Activated T-cell treated with anti-CD3 and anti-CD28 coated beads, Interleukin-2, amount 50 U/mL, for 1 hour (primary cell): Measurements from ENCODE around the gene QRFPR.
"Not testable (repeated sequence)": the region's sequence is repeated elsewhere in the genome, so short reads cannot be mapped to it uniquely, and the experiment has no call there.

Experiments
- DNase-seq: peaks from one replicate; pipeline ENCODE4 v3.0.0-alpha.2; 2020

Gene QRFPR

DNA sequence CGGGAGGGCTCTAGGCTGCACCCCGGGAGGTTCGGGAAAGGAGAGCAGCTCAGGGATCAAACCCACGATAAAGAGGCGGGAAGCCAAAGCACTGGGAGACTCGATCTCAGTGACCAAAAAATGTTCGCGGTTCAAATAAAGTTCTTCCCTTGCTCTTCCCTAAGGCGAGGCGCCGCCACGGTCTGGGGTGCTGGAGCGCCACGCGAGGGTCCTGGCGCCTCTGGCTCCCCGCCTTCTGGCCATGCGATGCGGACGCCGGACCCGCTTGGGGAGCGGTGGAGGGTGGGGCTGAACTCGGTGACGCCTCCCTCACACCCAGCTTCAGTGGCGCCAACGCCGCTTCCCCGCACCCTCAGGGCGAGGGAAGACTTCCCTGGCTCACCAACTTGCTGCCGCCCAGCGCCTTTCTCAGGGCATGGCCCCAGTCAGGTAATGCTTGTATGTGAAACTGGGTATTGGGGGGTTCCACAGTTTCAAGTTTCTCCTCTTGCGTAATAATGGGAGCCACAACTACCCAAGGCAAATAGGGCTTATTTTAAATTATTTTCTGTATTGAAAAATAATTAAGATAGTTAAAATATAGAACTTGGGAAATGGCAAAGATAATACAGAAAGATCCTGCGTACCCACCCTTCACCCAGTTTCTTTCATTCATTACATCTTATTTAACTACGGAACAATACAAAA lies at the start of gene QRFPR:
Gene QRFPR (minus strand): TSS at position 243 of the 687 bp plus-strand sequence. CDS start 371 bp downstream, outside the sequence.
- DNase-seq = no peak

DNA sequence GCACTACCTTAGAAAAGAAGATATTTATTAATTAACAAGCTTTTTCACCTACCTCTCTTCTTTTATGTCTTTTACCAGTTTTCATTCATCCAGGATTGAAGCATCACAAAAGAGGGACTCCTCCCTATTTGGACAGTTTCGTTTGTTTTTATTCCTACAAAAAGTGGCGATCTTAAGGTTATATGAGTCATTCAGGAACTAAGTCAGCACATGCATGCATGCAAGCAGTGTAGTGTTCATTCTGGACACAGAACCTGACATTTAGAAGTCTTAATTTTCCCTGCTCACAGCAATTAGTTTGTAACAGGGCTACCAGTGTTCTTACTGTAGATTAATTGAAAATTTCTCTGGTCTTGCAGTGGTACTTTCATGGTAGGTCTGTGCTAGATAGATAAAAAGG lies 47.9 kb upstream of the QRFPR start:
- no peak for DNase-seq

DNA sequence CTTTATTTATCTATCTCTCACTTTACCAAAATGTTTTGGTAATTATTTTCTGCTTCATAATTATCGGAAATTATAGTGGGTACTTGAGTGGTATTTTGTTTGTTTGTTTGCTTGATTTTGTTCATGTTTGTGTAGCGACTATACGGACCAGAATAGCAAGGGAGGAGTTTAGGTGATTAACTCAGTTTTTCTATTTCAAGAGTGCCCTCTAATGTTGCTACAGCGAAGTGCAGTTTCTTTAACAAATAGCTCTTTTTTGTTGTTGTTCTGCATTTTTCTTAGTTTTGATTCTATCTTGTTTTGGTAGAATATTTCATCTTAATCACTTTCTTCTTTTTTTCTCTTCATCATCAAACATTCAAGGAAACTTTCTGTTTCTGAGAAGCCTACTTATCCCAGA lies 40.8 kb upstream of the QRFPR start:
- DNase-seq = no peak

DNA sequence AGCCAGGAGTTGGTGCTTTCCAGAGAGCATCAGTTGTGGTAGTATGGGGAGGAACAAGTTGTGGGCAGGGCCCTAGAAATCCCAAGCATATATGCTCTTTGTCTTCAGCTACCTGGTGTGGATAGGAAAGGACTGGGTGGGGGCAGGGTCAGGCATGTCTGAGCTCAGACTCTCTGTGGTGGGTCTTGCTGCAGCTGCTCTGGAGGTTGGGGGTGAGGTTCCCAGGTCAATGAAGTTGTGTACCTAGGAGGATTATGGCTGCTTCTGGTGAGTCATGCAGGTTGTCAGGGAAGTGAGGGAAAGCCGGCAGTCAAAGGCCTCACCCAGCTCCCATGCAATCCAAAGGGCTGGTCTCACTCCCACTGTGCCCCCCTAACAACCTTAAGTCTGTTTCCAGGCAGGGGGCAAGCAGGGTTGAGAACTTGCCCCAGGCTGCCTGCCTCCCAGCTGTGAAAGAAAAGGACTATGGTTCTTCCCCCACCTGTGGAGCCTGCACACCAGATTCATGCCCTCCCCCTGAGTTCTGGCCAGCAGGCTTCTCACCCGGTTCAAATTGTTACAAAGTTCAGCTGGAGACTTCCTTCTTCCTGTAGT lies 30.4 kb upstream of the QRFPR start:
- no peak for DNase-seq

DNA sequence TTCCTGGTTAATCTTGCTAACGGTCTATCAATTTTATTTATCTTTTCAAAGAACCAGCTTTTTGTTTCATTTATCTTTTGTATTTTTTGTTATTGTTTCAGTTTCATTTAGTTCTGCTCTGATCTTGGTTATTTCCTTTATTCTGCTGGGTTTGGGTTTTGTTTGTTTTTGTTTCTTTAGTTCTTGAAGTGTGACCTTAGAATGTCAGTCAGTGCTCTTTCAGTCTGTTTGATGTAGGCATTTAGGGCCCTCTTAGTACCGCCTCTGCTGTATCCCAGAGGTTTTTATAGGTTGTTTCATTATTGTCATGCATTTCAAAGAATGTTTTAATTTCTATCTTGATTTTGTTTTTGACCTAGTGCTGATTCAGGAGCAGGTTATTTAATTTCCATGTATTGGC lies 27.7 kb upstream of the QRFPR start:
- DNase-seq = not testable (repeated sequence)

DNA sequence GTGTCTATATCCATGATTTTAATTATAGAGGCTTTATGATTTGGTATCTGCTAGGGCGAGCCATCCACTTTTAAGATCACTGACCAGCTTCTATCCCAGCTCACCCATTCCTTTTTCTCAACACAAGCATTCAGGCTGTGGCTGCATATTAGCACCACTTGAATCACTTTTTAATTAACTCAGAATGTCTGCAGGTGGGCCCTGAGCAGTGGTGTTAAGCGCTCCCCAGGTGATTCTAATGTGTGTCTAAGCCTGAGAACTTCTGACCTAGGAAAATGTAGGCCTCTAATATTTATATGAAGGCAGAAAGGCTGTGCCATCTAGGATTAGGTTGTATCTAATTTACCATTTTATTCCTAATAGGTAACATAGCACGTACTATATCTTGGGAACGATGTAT lies 19.8 kb upstream of the QRFPR start:
- no peak for DNase-seq

DNA sequence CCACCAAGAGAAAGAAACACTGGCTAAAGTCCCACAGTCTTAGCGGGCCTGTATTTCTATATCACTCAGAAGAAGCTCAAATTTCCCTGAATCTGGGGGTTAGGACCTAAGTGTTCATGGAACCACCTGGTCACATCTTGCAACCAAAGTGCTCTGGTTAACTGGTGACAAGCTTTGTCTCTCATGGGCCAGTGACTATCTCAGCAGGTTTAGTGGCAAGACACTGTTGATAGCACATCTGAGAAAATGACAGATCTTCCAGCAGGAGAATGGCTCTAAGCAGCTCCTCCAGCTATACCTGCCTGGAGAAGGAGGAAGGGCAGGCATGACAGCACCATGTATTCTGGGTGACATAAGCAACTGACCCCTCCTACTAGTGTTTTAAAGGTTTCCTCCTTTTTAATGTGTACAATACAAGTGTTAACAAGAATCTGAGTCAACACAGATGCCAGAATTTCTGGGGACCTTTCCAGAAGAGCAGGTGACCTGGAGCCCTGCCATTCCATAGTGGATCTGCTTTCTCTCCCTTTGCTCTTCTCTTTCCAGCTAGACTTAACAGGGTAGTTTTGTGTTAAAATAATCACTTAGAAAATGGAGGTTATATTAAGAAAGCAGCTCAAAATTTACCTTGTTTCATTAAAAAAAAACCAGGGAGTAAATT lies 17.3 kb upstream of the QRFPR start:
- DNase-seq = no peak

DNA sequence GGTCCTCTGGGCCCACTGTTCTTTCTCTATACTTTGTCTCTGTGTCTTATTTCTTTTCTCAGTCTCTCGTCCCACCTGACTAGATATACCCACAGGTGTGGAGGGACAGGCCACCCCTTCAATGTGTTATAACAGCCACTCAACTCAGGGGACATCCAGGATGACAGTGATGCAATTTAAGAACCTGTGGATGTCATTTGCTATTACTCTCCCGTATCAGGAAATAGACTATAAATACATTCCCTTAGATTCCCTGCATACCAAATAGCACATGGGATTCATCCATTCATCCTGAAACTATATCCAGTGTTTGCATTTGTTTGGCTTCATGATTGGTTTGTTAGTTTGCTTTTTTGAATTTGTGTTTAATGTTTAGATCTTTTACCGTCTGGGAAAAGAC lies 16.6 kb upstream of the QRFPR start:
- DNase-seq = no peak

DNA sequence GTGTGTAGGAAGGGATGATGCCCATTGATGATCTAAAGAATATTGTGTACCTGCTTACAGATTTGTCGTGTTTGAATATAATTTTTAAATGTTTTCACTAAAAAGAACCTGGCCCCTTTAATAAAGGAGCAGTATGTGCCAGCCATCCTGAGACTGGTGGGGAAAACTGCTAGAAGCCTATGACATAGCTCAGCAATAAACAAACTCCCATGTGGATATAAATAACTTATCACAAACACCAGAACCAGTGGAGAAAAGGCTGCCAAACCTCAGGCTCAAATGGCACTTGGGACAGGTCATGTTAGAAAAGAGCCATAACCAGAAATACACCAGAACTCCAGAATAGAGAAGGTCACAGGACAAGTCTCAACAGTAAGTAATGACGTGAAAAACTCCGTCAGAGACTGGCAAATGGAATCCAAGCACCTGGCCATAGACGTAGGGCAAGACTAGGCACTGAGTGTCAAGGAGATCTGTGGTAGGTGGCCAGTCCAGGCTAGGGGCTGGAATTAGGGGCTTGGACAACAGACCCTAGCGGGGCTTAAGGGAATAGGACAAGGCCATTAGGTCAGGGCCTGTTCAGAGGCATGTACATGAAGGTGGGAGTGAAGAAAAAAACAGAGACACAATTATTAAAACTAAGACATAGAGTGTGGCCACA lies 11.7 kb upstream of the QRFPR start:
- no peak for DNase-seq

DNA sequence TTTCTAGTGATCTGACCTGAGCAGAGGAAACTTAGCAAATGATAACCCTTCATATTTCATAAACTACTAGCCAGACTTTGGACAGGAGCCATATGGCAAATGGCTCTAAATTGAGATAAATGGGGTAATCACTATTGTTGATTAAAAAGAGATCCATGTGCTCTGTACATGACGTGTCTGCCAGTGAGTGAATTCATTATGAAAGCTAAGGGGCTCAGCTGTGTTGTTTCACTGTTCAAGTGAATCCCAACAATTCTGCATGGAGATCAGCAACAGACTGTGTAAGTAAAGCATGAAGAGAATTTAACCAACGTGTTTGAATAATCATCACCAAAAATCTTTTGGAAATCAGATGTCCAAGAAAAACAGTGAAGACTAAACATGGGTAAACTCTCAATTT lies 9.5 kb upstream of the QRFPR start:
- DNase-seq = no peak

DNA sequence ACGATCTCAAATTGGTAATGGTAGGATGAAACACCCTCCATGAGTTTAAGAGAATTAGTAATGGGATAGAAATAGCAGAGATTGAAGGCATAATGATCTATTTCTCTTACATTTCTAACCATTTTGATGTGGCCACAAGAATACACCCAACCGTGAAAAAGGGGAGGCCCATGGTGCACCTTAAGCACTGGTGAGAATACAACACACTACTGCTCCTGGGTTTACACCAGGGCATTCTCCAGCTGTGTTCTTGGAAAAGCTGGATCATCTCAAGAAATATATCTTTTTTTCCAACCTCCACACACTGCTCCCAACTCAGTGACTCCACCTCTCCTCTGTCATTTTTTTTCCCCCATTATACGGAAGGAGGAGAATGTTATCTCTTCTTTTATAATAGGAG lies 1.5 kb downstream of the QRFPR start:
- no peak for DNase-seq

DNA sequence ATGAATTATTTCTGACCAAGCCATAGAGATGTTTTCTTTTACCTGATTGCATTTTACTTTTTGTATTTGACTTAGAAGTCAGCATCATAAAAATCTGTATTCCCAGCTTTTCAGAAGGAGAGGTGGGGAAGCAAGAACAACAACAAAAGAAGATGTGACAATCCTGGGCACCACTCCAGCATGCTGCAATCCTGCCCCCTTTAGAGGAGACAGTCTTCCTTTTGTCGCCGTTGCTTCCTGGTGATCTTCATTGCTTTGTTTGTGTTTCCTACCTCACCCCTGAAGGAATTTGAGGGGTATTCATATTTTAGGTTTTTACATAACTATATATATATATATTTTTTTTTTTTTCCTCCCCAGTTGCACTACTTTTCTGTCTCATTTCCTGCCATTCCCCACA lies 3.7 kb downstream of the QRFPR start:
- no peak for DNase-seq

DNA sequence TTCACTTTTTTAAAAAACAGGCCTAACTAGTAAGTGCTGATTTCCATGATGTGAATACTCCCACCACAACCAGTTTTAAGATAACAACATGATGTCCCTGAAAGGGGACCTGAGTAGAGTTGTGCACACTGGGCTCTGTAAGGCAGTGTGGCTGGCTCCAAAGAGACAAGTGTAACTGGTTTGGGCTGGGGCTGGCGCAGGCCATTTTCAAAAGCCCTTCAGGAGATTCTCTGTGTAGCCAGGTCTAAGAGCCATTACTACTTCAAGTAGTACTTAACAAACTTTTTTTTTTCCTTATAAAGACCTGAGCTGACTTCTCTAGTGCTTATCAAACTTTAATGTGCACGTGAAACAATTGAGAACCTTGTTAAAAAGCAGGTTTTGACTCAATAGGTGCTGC lies 4.3 kb downstream of the QRFPR start:
- no peak for DNase-seq

DNA sequence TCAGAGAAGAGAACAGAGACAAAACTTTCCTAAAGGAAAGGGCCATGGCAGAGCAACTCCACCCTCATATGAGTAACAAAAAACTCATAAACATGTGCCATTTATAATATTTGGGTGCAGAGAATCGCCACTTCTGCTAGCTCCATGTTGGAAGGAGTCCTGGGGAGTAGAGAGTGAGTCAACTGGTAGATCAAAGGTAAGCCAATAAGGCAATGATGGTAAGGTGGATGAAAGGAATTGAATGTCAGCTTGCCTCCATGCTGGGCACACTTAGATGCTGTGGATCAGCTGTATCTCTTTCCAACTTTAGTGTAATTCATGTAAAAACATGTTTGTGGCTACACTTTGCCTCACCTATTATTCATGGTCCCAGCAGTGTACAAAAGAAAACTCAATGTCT lies 4.7 kb downstream of the QRFPR start:
- DNase-seq = no peak

DNA sequence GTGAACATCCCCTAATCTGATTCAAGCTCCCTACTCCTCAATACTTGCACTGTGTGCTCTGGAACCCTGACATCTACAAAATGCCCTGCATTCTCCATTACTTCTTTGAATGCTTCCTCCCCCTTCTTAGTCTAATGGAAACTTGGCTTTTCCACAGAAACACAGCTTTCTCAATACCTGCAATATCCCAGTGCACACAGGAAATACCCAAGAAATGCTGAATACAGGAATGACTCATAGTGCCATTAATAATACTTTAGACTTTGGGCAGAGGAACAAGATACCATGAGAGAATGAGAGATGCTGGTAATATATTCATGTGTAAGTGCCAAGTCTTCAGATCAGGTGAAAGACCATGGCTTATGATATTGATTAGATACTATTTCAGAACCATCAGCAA lies 5.6 kb downstream of the QRFPR start:
- DNase-seq = no peak

DNA sequence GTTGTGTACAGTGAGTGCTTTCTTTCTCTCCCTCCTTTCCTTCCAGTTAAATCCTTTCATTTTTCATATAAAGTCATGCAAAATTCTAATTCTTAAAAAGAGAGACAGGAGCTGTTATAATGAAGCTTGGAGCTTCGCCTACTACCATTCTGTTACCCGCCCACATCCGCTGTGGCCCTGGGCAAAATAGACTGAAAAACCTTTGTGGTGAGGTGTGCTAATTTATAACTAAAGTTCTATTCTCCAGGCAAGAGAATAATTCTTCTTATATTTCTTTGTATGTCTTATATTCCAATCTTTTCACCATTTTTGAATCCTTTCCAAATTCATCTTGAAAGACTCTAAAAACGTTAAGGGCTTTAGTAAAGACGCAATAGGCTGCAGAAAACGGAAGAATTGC lies 7.0 kb downstream of the QRFPR start:
- DNase-seq = no peak

DNA sequence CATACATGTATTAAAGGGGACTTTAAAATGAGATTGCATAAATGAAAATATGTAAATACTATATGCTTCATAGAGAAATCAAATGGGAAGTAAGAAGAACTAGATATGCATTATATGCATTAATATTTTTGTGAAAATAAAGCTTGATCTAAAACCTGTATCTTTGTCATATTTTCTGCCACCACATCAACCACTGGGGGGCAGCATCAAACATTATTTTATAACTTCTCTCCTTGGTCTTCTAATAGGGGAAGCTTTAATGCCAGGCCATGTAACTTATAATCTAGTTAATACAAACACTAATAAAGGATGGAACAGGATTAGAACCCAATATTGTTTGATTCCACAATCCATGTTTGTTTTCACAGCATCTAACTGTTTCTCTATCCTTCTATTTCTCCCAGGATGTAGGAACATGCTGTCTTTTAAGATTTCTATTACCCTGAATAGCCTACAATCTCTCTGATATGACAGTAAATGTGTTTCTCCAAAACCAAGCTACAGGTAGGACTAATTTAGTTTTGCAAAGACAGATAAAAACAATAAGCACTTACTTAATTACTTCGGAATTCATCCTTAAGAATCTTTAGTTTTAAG lies 10.0 kb downstream of the QRFPR start:
- DNase-seq = no peak

DNA sequence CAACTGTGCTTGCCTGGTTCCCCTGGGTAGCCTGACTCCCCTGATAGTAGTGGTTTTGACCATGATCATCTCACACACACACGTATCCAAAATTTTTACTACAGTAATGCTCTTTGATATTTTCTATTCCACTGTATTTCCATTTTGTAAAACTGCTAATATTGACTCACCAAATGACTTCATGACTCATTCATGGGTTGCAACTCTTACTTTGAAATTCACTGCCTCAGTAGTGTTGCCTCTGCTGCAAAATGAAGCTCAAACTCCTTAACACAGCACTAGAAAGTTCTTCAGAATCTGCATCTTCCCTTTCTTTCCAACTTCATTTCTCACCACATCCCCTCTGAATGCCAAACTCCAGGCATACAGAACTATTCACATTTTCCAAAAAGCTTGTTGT lies 20.3 kb downstream of the QRFPR start:
- no peak for DNase-seq

DNA sequence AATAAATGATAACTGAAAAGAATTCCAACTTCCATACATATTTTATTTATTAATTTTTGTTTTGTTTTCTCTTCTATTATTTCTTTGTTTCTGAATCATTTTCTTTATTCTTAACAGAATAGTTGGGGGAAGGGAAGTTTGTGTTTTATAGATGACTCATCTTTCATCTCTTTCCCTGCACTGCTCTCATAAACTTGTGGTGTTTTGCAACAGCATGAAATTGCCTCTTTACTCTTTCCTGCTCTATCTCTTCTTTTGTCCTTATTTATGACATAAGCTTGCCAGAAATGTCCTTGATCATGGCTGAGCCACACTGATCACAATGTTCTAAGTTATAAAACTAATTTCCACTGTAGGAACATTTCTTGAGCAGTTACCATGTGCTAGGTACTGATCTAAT lies 22.3 kb downstream of the QRFPR start:
- DNase-seq = no peak

DNA sequence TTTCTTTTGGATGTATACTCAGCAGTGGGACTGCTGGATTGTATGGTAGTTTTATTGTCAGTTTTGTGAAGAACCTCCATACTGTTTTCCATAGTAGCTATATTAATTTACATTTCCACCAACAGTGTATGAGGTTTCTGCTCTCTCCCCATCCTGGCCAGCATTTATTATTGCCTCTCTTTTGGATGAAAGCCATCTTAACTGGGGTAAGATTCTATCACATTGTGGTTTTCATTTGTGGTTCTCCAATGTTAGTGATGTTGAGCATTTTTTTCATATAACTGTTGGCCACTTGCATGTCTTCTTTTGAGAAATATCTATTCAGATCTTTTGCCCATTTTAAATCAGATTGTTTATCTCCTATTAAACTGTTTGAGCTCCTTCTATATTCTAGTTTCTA lies 27.6 kb downstream of the QRFPR start:
- DNase-seq = no peak

DNA sequence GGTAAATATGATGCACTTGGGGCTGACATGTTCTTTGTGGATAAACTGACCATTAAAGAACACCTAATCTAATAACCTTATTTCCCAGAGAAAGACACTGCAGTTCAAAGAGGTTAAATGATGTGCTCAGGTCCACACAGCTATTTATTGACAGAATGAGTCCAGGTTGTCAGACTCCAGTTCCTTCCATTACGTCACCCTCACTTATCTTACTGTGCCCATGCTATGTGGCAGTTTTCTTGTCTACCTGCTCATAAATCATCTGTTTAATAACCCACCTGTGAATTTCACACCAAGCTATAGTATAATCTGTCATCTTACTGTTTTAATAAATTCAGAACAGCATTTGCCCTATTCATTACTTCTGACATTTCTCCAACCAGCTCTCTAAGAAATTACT lies 36.7 kb downstream of the QRFPR start:
- no peak for DNase-seq

DNA sequence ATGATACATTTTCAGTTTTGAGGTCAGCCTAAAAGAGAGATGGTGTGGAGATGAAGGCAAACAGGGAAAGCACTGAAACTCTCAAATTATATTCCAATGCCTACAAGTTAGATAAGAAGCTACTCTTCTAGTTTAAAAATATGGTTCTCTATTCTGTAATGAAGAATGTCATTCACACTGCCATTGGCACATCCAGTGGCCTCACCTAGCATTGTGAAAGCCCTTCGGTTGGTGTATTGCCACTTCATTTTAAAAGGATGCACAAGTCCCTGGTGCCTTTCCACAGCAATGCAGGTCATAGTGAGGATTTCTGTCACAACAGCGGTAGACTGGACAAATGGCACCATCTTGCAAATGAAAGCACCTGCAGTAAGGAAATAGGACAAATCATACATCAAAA lies 40.6 kb downstream of the QRFPR start:
- DNase-seq = no peak

DNA sequence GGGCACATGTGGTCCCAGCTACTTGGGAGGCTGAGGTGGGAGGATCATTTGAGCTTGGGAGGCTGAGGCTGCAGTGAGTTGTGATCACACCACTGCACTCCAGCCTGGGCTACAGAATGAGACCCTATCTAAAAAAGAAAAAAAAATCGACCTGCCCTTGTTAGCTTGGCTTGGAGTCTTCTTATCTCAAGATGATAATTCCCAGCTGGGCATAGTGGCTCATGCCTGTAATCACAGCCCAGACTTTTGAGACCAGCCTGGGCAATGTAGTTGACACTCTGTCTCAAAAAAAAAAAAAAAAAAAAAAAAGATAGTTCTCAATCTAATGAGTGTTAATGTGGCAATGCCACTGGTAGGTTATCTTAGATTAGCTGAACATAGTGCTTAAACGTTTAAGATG lies 41.0 kb downstream of the QRFPR start:
- DNase-seq = no peak

DNA sequence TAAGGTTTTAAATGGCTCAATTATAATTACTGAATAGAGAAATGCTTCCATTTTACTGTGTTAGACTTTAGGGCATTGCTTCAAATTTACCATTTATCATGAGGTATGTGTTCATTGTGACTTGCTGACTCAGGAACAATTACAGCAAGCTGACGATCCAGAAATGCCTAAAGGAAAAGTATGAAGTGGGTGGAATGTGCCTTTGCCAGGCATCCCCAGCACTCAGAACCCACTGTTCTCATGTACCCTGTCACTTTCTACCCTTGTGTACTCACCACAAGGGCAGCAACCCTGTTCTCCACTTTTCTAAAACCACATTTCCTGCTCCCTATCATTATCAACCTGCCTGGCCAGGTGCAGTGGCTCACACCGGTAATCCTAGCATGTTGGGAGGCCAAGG lies 41.5 kb downstream of the QRFPR start:
- no peak for DNase-seq
